T47D (cell line): ENCODE results near the gene KATNAL2.

Experiments used
- DNase-seq, 2 experiments: peaks; one replicate each; pipeline versions ENCODE4 v3.0.0 to v3.0.0-alpha.2; 2011 to 2012; ENCODE audit warnings: low read depth in 1 of 2, low spot score in 1 of 2
- JUND ChIP-seq: IDR thresholded peaks from 2 replicates; pipeline ENCODE4 v1.6.1; 2012; ENCODE audit warnings: low read depth
- in situ Hi-C: cut with HindIII; loops from 2 replicates; pipeline ENCODE4 v1.10.0; 2016; ENCODE audit warnings: low sequenced_read_pairs, low pct_unique_long_range_greater_than_20kb

KATNAL2 gene

GRCh38 chr18:47080872-47081271 is 163.5 kb downstream of the KATNAL2 start:
- in situ Hi-C loops, result no loop called here
- no peak for TF ChIP-seq JUND
- no peak for DNase-seq

- in situ Hi-C loops, result no loop called here
- DNase-seq, result no peak
- no peak for TF ChIP-seq JUND
Measured at GRCh38 chr18:47081578-47081977, 164.2 kb downstream of the KATNAL2 start.

DNA sequence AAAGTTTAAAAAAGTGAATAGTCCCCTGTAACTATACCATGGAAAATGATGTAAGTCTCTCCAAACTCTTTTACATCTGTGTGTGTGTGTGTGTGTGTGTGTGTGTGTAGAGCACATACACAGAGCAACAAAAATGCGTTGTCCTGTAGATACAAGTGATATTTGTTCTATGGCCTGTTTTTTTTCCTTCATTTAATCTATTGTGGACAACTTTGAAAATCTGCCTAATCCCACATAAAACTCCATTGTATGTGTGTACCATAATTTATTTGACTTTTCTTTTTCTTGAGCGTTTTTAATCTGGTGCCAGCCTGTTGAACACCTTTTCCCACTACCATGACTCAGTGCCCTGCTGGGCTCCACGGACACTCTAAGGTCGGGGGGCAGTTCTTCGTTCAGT is 170.3 kb downstream of the KATNAL2 start:
- TF ChIP-seq JUND, result no peak
- in situ Hi-C loops, result no loop called here
- no peak for DNase-seq

DNA sequence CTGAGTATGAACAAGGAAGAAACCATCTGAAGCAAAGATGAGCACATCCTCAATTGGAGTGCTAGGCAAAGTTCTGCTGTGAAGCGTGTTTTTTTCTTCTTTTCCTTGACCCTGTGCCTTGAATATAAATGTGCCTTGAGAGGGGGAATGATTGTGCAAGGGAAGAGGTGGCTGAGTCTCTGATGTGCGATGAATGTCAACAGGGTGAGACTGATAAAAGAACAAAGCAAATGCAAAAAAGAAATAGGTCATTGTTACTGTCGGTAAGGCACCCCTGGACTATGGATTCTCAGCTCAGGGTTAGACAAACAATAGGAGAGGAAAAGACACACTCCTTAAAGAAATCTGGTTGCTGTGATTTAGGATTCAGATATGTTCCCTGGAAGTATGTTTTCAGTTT is 178.4 kb downstream of the KATNAL2 start:
- no peak for TF ChIP-seq JUND
- in situ Hi-C loops, result no loop called here
- DNase-seq, result no peak

DNA sequence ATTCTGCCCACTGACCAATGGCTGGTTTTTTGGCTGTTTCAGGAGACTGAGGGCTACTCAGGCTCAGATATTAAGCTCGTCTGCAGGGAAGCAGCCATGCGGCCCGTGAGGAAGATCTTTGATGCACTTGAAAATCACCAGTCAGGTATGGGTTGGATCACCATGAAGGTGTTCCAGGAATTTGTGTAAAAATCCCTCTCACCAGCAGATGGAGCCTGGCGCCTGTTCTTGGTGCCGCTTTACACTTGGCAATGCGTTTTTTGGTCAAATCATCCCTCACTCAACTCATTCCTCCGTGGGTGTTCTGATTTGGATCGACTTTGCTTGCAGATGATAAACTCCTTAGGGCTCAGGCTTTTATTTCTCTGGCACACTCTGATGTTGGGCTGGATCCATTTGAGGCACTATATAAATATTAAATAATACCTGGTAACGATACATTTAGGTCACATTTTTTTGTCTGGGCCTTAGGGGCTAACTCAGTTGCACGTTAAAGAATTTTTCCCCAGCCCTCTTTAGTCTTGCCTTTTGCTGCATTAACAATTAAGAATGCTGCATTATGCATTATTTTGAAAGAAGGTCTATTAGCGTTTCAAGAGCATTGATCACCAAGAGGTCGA is 182.9 kb downstream of the KATNAL2 start:
- peak; percentile 17 to 65 for DNase-seq
- no peak for TF ChIP-seq JUND
- in situ Hi-C loops, result no loop called here

GRCh38 chr18:47108373-47108772 is 191.0 kb downstream of the KATNAL2 start:
- DNase-seq, result no peak
- in situ Hi-C loops, result no loop called here
- TF ChIP-seq JUND, result no peak

DNA sequence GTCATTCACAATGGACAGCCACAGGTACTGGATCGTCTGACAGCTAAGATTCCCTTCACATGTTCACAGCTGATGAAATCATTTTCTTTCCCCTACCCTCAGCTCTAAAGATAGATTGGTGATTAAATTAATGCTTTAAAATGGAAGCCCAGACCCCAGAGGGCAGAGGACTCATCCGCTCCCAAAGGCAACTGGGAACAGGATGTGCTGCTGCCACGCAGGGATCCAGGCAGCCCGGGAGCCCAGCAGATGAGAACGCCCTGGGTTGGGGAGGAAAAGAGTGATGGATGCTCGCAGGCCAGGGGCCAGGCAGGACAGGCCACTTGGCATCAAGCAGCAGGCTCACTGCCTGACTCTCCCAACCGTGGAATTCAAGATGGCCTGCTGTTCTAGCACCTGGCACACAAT is 191.6 kb downstream of the KATNAL2 start:
- TF ChIP-seq JUND, result no peak
- no peak for DNase-seq
- in situ Hi-C loops, result no loop called here

- TF ChIP-seq JUND, result no peak
- in situ Hi-C loops, result no loop called here
Measured at GRCh38 chr18:47109720-47110119, 192.3 kb downstream of the KATNAL2 start.

DNA sequence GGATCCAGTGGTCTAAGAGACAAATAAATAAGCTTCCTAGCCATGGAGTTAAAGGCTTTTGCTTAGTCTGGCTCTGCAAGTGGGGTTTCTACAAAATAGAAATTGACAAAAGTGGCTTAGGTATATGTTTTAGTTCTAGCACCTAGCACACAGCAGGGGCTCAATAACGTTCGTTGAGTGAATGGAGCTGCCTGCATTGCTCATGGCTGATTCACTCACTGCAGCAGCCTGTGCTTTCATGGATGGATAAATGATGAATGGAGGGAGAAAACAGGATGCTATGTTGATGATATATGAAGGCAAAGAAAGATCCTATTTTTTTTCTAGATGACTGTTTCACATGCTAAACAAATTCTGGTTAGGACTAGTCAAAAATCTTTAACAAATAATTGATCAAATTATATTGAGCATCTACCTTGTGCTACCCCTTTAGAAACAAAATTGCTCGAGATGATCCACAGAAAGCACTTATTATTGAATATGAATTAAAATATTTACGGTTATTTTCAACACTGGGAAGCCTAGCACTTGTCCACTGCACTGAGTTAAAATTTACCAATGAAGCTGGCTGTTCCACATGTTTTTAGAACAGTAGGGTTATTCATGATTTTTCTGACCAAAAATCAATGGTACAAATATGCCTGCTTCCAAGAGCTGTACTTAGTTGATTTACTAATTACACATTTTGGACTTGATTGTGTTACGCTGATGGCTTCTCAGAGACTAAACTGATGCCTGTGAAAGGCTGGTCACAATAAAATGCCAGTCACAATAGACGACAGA is 193.3 kb downstream of the KATNAL2 start:
- no peak for DNase-seq
- no peak for TF ChIP-seq JUND
- in situ Hi-C loops, result no loop called here

More at GRCh38 chr18:47109720-47110119, 192.3 kb downstream of the KATNAL2 start:
- DNase-seq, result no peak

- in situ Hi-C loops, result no loop called here
- TF ChIP-seq JUND, result no peak
- DNase-seq, result no peak
Measured at GRCh38 chr18:47113796-47114540, 196.6 kb downstream of the KATNAL2 start.

DNA sequence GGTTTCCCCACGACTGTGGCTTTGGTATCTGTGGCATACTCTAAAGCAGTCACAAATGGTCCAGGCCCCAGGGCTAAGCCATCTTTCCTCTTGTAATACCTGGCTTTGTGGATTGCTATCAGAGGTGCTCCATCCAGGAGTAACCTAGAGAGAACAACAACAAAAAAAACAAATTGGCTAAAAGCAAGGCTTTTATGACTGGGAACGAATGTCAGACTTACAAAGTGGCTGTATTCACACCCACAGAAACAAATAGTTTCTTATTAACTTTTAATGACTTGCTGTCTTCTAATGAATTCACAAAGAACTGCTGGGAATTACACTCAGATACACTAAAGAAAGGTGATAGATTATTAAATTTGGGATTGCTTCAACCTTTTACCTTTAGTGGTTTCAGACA is 197.8 kb downstream of the KATNAL2 start:
- DNase-seq, result no peak
- in situ Hi-C loops, result no loop called here
- TF ChIP-seq JUND, result no peak

DNA sequence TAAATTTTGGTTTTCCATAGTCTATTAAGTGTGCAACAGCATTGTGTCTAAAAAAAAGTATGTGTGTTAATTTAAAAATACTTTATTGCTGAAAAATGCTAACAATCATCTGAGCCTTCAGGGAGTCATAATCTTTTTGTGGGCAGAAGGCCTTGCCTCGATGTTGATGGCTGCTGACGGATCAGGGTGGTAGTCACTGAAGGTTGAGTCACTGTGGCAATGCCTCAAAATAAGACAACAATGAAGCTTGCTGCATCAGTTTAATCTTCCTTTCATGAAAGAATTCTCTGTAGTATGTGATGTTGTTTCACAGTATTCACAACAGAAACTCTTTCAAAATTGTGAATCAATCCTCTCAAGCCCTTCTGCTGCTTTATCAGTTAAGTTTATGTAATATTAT is 201.6 kb downstream of the KATNAL2 start:
- in situ Hi-C loops, result no loop called here
- no peak for TF ChIP-seq JUND
- DNase-seq, result no peak

- no peak for TF ChIP-seq JUND
- no peak for DNase-seq
- in situ Hi-C loops, result no loop called here
Measured at GRCh38 chr18:47120428-47120827, 203.0 kb downstream of the KATNAL2 start.
